ENCODE measurements around the gene TRIP10. TPM values are rescaled to one million over a fixed set of nuclear protein-coding genes. Genes with fewer than 3 reads are reported as not detected.
A peak's percentile ranks its signal among the peaks of the same experiment; 100 is the strongest.

Gene TRIP10
- total and polyA plus RNA-seq, 2 of the 13 experiments (the other 11 are each of a cell fraction or from before 2014, with no cell fraction given), result 32.5 to 33.2 TPM

- no peak for TF ChIP-seq DZIP1 (CRISPR knock-in tag; IDR thresholded peaks at IDR 0.05)
- TF ChIP-seq ATRX (CRISPR knock-in tag; IDR thresholded peaks at IDR 0.05; ENCODE audit: borderline replicate concordance), result no peak
- 0 out of 2 replicates have a peak, but pooled peaks have one; percentile 27 for TF ChIP-seq ZFP36L2 (CRISPR knock-in tag; IDR thresholded peaks at IDR 0.05)
- peak; percentile 98 for TF ChIP-seq NCOR1 (IDR thresholded peaks at IDR 0.05; ENCODE audit: borderline replicate concordance, low read length)
- 0 out of 2 replicates have a peak, but pooled peaks have one; percentile 25 for TF ChIP-seq ZNF367 (CRISPR knock-in tag; IDR thresholded peaks at IDR 0.05; ENCODE audit: borderline replicate concordance)
- TF ChIP-seq ZNF883 (CRISPR knock-in tag; IDR thresholded peaks at IDR 0.05; ENCODE audit: not compliant biosample characterization), result peak; percentile 43
- TF ChIP-seq, protein P1, sequence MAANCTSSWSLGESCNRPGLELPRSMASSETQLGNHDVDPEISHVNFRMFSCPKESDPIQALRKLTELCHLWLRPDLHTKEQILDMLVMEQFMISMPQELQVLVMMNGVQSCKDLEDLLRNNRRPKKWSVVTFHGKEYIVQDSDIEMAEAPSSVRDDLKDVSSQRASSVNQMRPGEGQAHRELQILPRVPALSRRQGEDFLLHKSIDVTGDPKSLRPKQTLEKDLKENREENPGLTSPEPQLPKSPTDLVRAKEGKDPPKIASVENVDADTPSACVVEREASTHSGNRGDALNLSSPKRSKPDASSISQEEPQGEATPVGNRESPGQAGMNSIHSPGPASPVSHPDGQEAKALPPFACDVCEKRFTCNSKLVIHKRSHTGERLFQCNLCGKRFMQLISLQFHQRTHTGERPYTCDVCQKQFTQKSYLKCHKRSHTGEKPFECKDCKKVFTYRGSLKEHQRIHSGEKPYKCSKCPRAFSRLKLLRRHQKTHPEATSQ (CRISPR knock-in tag; IDR thresholded peaks at IDR 0.05; ENCODE audit: borderline replicate concordance), result peak; percentile 58; the same call in 1 of the 2 replicates
- TF ChIP-seq ZBTB39 (CRISPR knock-in tag; IDR thresholded peaks at IDR 0.05), result peak; percentile 87
- no peak for TF ChIP-seq DNMT3B (CRISPR knock-in tag; conservative IDR thresholded peaks at IDR 0.05)
- peak; percentile 97 for TF ChIP-seq ZNF430 (CRISPR knock-in tag; IDR thresholded peaks at IDR 0.05)
- TF ChIP-seq DPF2 (CRISPR knock-in tag; IDR thresholded peaks at IDR 0.05; ENCODE audit: borderline replicate concordance, low read depth), result peak; percentile 86
- TF ChIP-seq HIVEP1 (CRISPR knock-in tag; IDR thresholded peaks at IDR 0.05), result peak; percentile 99
- 0 out of 2 replicates have a peak, but pooled peaks have one; percentile 46 for TF ChIP-seq WIZ (CRISPR knock-in tag; IDR thresholded peaks at IDR 0.05)
- no peak for TF ChIP-seq PHF20 (CRISPR knock-in tag; IDR thresholded peaks at IDR 0.05)
- 0 out of 2 replicates have a peak, but pooled peaks have one; percentile 40 for TF ChIP-seq ZFP82 (CRISPR knock-in tag; IDR thresholded peaks at IDR 0.05; ENCODE audit: borderline replicate concordance)
- peak; percentile 89; the same call in 1 of the 2 replicates for TF ChIP-seq ZNF709 (CRISPR knock-in tag; IDR thresholded peaks at IDR 0.05)
- peak; percentile 70; the same call in 1 of the 2 replicates for TF ChIP-seq YEATS2 (CRISPR knock-in tag; IDR thresholded peaks at IDR 0.05; ENCODE audit: borderline replicate concordance)
- TF ChIP-seq, protein P2, sequence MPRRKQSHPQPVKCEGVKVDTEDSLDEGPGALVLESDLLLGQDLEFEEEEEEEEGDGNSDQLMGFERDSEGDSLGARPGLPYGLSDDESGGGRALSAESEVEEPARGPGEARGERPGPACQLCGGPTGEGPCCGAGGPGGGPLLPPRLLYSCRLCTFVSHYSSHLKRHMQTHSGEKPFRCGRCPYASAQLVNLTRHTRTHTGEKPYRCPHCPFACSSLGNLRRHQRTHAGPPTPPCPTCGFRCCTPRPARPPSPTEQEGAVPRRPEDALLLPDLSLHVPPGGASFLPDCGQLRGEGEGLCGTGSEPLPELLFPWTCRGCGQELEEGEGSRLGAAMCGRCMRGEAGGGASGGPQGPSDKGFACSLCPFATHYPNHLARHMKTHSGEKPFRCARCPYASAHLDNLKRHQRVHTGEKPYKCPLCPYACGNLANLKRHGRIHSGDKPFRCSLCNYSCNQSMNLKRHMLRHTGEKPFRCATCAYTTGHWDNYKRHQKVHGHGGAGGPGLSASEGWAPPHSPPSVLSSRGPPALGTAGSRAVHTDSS (CRISPR knock-in tag; conservative IDR thresholded peaks at IDR 0.05), result no peak
Measured at GRCh38 chr19:6720369-6721137, 18.9 kb upstream of the TRIP10 start, which contains the start of gene C3 (continued).

Data from HepG2 (cell line).